Central memory CD4-positive, alpha-beta T cell (primary cell): ENCODE measurements around the gene OXLD1.

Experiments used
- DNase-seq: peaks from one replicate; pipeline ENCODE4 v3.0.0; 2022
- total RNA-seq, 3 experiments: gene quantifications; one replicate each; lab custom pipeline; 2026; lab: John Stamatoyannopoulos, UW

OXLD1 gene
- 14.4 to 35.1 (median 31.8) reads per million in 3 experiments for total RNA-seq

GRCh38 chr17:81666342-81667191 lies at the start of gene OXLD1, which contains the start of gene CCDC137:
Gene OXLD1 (minus strand): TSS chr17:81666605. CDS start chr17:81666577, 28 bp downstream.
Gene CCDC137 (plus strand): TSS chr17:81666737. CDS start chr17:81666767, 30 bp downstream.
- DNase-seq: peak; percentile 88

- DNase-seq: no peak
These were observed 48.9 kb upstream of the OXLD1 start for GRCh38 chr17:81715107-81715871.

- DNase-seq: no peak
These were observed 48.2 kb upstream of the OXLD1 start for GRCh38 chr17:81714412-81715106.

- DNase-seq: no peak
These were observed 47.4 kb upstream of the OXLD1 start for GRCh38 chr17:81713556-81714411.

GRCh38 chr17:81713004-81713555 lies 46.7 kb upstream of the OXLD1 start:
- no peak for DNase-seq

GRCh38 chr17:81712468-81713003 lies 46.1 kb upstream of the OXLD1 start:
- no peak for DNase-seq

- DNase-seq: peak; percentile 74
These were observed 45.5 kb upstream of the OXLD1 start, which contains the start of gene SLC25A10 for GRCh38 chr17:81711814-81712467. Gene SLC25A10 (plus strand): TSS chr17:81712284. CDS start chr17:81712427, 143 bp downstream.

GRCh38 chr17:81710514-81711308 lies 44.3 kb upstream of the OXLD1 start:
- DNase-seq: no peak

- DNase-seq: no peak
These were observed 42.4 kb upstream of the OXLD1 start for GRCh38 chr17:81708739-81709185.

GRCh38 chr17:81707725-81708646 lies 41.6 kb upstream of the OXLD1 start:
- no peak for DNase-seq

GRCh38 chr17:81706757-81707624 lies 40.6 kb upstream of the OXLD1 start:
- DNase-seq: no peak

- DNase-seq: no peak
These were observed 39.8 kb upstream of the OXLD1 start for GRCh38 chr17:81706232-81706611.

GRCh38 chr17:81705518-81706231 lies 39.3 kb upstream of the OXLD1 start:
- no peak for DNase-seq

- peak; percentile 31 for DNase-seq
These were observed 37.6 kb upstream of the OXLD1 start for GRCh38 chr17:81703747-81704654.

GRCh38 chr17:81702934-81703746 lies 36.7 kb upstream of the OXLD1 start, which contains the start of gene MRPL12:
Gene MRPL12 (plus strand): TSS chr17:81703367. CDS start chr17:81703502, 135 bp downstream.
- DNase-seq: peak; percentile 83
